ENCODE measurements around the gene WDR93. TPM values are rescaled to one million over a fixed set of nuclear protein-coding genes. Genes with fewer than 3 reads are reported as not detected.

The WDR93 gene
- total RNA-seq, 1 donor from 2014 or later, result not detected

DNA sequence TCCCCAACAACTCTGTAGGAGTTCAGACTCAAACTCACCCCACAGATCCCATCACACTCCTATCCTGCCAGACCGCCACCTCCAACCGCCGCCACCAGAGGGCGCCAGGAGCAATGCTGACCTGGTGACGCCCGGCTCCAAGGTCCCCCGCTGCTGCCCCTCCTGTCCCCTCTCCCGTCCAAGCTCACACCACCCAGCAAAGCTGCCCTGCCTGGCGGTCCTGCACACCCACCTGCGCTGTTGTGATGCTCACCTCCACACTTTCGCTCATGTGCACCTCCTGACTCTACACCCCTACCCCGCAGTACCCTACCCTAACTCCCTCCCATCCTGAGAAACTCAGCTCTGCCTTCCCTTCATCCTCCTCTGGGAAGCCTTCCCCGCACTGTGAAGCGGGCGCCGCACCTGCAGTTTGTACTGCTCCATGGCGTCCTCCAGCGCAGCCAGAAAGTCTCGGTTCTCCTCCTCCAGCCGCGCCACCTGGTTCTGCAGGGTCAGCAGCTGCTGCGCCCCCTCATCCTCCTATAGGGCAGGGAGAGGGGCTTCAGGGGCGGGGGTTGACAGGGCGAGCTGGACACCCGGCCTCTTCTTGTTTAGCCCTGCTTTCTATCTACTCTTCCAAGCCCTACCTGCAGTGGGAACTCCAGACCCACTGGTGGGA, 43.3 kb upstream of the WDR93 start:
- DNase-seq (peak; percentile 90), ATAC-seq (peak; percentile 86)
- TF ChIP-seq, protein P1, sequence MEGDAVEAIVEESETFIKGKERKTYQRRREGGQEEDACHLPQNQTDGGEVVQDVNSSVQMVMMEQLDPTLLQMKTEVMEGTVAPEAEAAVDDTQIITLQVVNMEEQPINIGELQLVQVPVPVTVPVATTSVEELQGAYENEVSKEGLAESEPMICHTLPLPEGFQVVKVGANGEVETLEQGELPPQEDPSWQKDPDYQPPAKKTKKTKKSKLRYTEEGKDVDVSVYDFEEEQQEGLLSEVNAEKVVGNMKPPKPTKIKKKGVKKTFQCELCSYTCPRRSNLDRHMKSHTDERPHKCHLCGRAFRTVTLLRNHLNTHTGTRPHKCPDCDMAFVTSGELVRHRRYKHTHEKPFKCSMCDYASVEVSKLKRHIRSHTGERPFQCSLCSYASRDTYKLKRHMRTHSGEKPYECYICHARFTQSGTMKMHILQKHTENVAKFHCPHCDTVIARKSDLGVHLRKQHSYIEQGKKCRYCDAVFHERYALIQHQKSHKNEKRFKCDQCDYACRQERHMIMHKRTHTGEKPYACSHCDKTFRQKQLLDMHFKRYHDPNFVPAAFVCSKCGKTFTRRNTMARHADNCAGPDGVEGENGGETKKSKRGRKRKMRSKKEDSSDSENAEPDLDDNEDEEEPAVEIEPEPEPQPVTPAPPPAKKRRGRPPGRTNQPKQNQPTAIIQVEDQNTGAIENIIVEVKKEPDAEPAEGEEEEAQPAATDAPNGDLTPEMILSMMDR (IDR thresholded peaks at IDR 0.05), result peak; percentile 85
- Histone ChIP-seq H3K9me3 (no peaks in the 10 kb centered on the region), H3K27ac (no peak overlapping the region), H3K4me3 (no peak overlapping the region), H3K36me3 (no peaks in the 10 kb centered on the region), H3K27me3 (no peaks in the 10 kb centered on the region), H3K4me1 (no peaks in the 10 kb centered on the region)
- intact Hi-C loops (cut with DNase I), result no loop called here

DNA sequence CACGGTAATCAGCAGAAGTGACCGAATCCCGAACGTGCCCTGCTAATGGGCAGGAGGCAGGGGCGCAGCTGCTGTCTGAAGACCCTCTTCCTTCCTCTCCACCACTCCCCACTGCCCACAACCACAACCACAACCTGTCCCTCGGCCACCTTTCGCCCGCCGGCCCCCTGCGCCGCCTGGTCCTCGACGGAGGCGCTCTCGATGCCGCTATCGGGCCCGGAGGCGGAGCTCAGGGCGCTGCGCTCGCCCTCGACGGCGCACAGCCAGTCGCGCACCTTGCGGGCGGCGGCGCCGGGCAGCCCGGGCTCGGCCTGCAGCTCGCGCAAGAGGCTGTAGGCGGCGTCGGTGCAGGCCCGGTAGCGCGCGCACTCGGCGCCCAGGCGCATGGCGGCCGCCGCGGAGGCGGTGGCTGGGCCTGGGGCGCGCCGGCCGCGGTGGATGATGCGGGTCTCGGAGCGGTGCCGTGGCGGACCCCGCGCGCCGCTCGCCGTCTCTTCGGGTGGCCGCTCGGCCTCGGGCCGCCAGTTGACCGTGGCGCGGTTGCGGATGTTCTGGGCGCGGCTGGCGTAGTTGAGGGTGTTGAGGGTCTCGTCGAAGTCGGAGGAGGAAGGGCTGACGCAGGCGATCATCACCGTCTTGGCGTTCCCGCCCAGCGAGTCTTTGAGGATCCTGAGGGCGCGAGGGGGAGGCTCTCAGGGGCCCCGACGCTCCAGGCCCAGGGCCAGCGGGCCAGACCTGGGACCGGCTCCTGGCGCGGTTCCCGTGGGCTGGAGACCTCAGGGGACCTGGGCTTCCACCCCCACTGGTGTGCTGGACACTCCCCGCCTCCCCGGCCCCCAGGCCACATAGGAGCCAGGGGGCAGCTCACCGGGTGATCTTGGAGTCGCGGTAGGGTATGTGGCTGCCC, 42.3 kb upstream of the WDR93 start:
- Histone ChIP-seq H3K4me1 (no peaks in the 10 kb centered on the region), H3K9me3 (no peaks in the 10 kb centered on the region), H3K27ac (no peak overlapping the region), H3K27me3 (peaks cover 4% of the 10 kb centered on the region), H3K4me3 (no peak overlapping the region), H3K36me3 (no peaks in the 10 kb centered on the region)
- TF ChIP-seq, protein P1 (IDR thresholded peaks at IDR 0.05), result no peak
- intact Hi-C loops (cut with DNase I), result no loop called here
- ATAC-seq, result no peak
- DNase-seq, result no peak

DNA sequence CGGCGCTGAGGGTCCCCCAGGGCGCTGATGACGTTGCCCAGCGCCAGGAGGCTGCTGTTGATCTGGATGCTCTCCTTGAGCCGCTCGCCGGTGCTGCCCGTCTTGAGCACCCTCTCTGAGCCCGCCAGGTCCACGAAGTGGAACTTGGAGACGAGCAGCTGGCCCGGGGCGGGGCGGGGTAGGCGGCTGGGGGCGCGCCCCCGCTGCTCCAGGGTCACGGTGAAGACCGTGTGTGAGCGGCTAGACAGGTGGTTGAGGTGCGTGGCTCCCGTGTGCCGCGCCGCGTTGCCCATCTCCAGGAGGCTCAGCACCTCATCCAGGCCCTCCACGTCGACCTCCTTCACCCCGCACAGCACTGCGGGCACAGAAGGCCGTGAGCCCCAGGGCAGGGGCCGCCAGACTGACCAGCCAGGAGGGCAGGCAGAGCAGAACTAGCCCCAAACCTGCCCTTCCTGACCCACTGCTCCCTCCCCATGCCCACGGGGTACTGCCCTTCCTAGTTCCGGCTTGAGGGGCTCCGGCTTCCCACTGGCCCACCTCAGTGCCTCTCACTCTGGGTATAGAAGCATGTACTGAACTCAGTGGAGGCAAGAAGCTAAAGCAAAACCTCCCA, 41.5 kb upstream of the WDR93 start:
- TF ChIP-seq, protein P1 (IDR thresholded peaks at IDR 0.05), result no peak
- ATAC-seq, result no peak
- no peak overlapping the region for H3K4me3 ChIP-seq
- DNase-seq, result no peak
- intact Hi-C loops (cut with DNase I), result no loop called here
- no peaks in the 10 kb centered on the region for H3K36me3 ChIP-seq
- H3K27me3 ChIP-seq, result peaks cover 7% of the 10 kb centered on the region
- no peak overlapping the region for H3K27ac ChIP-seq
- H3K9me3 ChIP-seq, result no peaks in the 10 kb centered on the region
- no peaks in the 10 kb centered on the region for H3K4me1 ChIP-seq

- TF ChIP-seq, protein P1 (IDR thresholded peaks at IDR 0.05), result no peak
- Histone ChIP-seq H3K27me3 (peaks cover 13% of the 10 kb centered on the region), H3K4me3 (no peak overlapping the region), H3K27ac (no peak overlapping the region), H3K4me1 (no peaks in the 10 kb centered on the region), H3K36me3 (no peaks in the 10 kb centered on the region), H3K9me3 (no peaks in the 10 kb centered on the region)
- intact Hi-C loops (cut with DNase I), result no loop called here
- no peak for DNase-seq
- ATAC-seq, result no peak
These were observed 40.9 kb upstream of the WDR93 start for GRCh38 chr15:89649716-89650115.

DNA sequence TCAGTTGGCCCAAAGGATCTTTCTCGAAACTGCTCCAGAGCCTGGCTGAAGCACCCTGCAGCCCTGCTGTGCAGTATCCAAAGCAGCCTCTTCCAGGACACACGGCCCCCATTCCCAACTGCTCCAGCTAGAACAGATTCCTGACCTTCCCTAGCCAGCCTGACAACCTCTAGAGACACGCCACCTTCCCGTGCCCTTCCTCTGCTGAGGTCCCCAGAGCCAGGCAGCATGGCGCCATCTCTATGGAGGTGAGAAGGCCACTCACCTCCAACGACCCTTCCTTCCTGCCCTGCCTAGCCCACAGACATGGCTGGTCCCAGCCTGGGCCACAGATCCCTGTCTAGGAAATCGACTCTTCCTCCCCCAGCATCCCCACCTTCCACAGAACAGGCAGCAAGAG, 38.5 kb upstream of the WDR93 start:
- no peaks in the 10 kb centered on the region for H3K36me3 ChIP-seq
- H3K9me3 ChIP-seq, result no peaks in the 10 kb centered on the region
- DNase-seq, result no peak
- ATAC-seq, result no peak
- H3K27ac ChIP-seq, result no peak overlapping the region
- no peak overlapping the region for H3K4me3 ChIP-seq
- no peaks in the 10 kb centered on the region for H3K4me1 ChIP-seq
- peaks cover 22% of the 10 kb centered on the region for H3K27me3 ChIP-seq
- intact Hi-C loops (cut with DNase I), result no loop called here
- TF ChIP-seq, protein P1 (IDR thresholded peaks at IDR 0.05), result no peak
